NCI-H1436 (cell line): Measurements from ENCODE around the gene UBE2J2.

ENCODE experiments used
- DNase-seq: peaks from one replicate; lab custom pipeline; 2025; lab: John Stamatoyannopoulos, UW

Gene UBE2J2

GRCh38 chr1:1309251-1310108 lies 35.8 kb upstream of the UBE2J2 start:
- no peak for DNase-seq

GRCh38 chr1:1308756-1309250 lies 35.1 kb upstream of the UBE2J2 start:
- DNase-seq, result no peak

DNA sequence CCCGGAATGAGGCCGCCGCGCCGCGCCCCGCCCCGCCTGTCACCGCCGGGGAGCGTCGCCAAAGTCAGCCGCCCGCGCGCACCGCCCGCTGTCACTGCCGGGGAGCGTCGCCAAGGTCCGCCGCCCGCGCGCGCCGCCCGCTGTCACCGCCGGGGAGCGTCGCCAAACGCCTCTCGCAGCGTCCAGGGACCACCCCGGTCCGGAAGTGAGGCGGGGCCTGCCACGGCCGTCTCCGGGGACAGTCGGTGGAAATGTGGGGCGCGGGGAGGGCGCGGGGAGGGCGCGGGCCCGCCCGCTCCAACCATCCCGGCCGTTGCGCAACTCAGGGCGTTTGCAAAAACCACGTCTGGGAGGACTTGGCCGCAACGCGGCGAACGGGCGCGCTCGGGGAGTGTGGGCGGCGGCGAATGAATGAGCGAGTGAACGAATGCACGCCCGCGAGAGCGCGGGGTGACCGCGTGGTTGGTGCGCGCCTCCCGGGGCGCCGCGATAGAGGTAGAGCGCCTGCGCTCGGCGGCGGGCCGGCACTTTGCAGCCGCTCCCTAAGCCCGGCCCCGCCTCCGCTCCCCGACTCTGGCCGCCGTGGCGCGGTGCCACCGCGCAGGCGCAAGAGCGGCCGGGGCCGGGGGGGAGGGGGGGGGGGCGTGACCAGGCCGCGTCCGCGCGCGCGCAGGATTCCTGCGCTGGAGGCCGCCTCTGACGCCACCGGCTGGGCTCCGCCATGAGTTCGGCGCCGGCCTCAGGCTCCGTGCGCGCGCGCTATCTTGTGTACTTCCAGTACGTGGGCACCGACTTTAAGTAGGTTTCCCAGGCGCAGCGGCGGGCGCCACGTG lies 34.5 kb upstream of the UBE2J2 start, which contains the start of the genes ACAP3 and PUSL1:
Gene ACAP3 (minus strand): TSS at position 8 of the 833 bp plus-strand sequence. CDS start 115 bp downstream, outside the sequence.
Gene PUSL1 (plus strand): TSS at position 675 of the 833 bp plus-strand sequence. CDS start 47 bp downstream, at position 722.
- peak; percentile 86 for DNase-seq

DNA sequence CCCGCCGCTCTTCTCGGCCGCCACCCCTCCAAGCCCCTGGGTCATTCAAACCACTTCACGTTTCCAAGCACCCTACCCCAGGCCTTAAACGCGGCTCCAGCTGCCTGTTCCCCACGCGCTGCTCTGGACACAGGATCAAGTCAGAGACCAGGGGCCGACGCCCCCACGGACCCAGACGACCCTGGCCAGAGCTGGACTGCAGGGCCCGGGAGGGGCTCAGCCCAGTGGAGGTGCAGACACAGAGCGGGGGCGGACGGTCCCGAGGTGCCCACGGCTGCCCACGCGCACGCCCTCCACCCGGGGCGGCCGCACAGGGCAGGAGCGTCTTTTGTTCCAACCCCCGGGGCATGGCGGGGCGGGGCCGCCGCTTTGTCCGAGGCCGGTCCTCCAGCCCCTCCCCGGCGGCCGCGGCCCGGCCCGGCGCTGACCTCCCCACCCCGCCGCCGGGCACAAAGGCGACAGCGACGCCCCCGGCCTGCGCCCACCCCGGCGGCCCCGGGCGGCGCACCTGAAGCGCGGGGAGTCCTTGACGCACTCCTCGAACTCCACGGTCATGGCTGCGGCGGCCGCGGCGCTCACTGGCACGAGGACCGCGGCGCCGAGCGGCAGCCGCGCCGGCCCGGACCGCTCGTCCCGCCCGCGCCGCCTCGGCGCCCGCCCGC lies 33.7 kb upstream of the UBE2J2 start:
- DNase-seq, result no peak

- no peak for DNase-seq
Observed at GRCh38 chr1:1306661-1307260, 33.1 kb upstream of the UBE2J2 start.

DNA sequence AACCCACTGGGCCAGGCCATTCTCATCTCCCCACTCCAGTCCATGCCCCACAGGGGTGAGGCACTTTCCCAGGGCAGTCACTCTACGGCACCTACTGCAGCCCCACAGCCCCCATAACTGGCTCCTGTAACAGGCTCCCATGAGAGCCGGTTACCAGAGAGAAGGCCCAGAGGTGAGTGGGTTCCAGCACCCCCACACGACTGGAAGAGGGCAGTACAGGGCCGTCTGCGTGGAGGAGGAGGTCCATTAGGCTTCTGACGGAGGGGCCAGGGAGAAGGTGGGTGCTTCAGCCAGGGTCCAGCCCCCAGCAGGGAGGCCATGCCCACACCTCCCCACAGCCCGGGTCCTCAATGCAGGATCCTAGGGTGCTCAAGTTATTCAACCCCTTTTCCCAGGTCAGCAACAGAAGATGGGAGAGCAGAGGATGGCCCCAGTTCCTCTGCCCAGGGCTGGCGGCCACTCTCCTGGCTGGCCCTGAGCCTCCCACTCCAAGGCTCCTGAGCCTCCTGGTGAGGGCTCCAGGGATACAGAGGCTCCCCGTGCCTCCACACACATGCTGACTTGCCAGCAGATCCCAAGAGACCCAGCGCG lies 32.5 kb upstream of the UBE2J2 start:
- peak; percentile 26 for DNase-seq

DNA sequence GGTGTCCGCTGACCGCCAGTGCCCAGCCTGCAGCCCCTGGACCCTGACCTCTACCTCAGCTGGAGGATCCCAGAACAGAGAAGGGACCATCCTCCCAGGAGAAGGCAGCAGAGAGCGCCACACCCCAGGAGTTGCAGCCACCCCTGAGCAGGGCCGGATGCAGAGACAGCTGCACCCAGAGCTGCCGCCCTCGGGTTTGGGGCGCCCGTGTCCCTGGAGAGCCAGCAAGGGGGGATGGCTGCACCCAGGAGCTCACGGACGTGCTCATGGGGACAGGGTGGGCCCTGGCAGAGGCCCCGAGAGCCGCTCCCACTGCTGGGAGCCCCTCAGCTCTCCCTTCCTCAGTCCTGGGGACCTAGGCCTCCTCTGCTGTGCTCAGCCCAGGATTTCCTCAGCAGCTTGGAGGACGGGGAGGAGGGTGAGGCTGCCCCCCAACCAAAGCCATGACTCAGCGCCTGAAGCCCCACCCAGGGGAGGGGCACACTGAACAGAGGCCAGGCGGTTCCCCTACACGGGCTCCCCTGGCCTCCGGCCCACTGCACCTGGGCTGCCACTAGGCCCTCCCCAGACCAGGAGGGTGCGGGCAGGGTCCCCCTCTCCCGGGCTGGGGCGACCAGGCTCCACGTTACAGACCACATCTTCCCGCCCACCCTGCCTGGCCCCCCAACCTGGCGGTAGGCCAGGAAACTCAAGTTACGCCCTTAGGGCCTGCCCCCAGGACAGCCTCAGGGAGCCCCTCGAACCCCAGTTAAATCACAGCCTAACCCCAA lies 31.8 kb upstream of the UBE2J2 start:
- DNase-seq, result peak; percentile 51

GRCh38 chr1:1304331-1305299 lies 31.0 kb upstream of the UBE2J2 start:
- DNase-seq, result peak; percentile 63

DNA sequence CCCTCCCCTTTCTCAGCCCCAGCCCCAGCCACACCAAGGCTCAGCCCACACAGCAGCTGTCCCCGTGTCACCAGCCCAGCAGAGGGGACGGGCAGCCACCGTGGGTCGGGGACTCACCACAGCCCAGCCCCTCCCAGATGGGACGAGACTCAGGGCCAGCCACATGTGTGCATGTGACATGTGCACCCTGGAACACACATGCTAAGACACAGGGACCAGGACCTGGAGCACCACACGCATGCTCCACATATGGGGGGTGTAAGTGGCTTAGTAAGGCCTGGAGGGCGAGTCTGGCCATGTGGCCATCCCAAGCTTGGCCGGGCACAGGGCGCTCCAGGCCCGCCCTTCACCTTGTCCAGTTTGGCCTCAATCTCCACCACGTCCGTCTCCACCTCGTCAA lies 30.1 kb upstream of the UBE2J2 start:
- no peak for DNase-seq

GRCh38 chr1:1302951-1303509 lies 29.4 kb upstream of the UBE2J2 start:
- no peak for DNase-seq

GRCh38 chr1:1302006-1302430 lies 28.4 kb upstream of the UBE2J2 start:
- DNase-seq, result no peak

GRCh38 chr1:1300352-1300739 lies 26.7 kb upstream of the UBE2J2 start:
- no peak for DNase-seq

DNA sequence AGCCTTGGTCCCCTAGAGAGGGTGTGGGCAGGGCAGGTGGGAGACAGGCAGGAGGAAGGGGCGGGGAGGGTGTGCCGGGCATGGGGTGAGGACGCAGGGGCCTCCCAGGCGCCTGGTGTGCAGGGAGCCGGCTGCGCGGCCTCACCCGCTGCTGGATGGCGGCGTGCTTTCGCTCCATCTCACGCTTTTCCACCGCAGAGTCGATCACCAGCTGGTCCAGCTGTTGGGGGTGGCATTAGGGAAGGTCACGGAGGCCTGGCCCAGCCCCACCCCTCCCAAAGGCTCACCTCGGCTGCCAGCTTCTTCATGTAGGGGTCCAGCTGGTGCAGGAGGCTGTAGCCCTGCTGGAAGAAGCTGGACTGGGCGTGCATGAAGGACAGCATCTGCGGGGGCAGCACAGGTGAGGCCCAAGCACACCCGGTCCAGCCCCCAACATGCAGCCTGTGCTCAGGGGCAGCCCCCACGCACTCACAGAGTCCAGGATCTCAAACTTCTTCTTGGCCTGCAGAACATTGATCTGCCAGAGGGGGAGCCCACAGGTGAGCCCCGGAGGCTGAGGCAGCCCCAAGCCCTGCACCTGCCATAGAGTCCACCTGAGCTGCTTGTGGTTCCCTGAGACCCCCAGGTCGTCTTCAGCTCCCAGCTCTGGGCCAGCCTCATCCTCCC lies 26.2 kb upstream of the UBE2J2 start:
- no peak for DNase-seq

DNA sequence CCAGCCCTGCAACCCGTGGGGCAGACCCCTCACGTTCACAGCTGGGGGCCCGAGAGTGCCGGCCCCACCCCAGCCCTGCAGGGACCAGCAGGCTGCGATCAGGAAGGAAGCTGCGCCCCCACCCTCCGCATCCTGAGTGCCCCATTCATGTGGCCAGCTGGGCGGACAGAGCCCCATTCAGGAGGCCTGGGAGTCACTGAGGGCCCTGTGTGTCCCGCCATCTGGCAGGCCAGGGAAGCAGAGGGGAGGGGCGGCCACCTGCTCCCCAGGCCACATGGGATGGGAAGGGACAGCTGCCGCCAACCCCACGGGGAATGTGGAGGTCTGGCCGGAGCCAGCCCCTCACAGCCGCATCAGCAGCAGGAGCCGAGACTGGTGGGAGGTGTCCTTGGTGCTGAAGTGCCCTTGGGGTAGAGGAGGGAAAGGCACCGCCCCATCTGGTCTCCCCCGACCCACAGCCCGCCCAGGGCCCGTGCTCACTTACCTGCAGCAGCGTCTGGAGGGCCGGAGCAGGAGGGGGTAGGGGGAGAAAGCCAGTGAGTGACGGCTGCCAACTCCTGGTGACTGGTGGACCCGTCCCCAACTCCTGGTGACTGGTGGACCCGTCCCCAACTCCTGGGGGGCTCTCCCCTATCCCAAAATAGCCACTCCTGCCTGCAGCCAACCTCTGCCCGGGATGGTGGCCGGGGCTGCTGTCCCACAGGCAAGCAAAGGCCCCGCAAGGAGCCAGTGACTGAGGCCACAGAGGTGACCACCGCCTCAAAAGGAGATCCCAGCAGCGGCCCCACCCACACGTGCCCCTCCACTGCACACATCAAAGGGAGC lies 25.4 kb upstream of the UBE2J2 start:
- no peak for DNase-seq

- DNase-seq, result no peak
Observed at GRCh38 chr1:1297802-1298424, 24.3 kb upstream of the UBE2J2 start.

GRCh38 chr1:1296070-1297061 lies 22.7 kb upstream of the UBE2J2 start:
- DNase-seq, result no peak
